C4-2B (cell line): ENCODE results near the gene MRPL4.
A peak's percentile ranks its signal among the peaks of the same experiment; 100 is the strongest.

ENCODE experiments used
- CTCF ChIP-seq: fragments of 450-650 bp; conservative IDR thresholded peaks from 2 replicates; pipeline ENCODE4 v1.5.1; 2017; ENCODE audit warnings: mild to moderate bottlenecking
- ZFX ChIP-seq: fragments of 450-650 bp; IDR thresholded peaks from 2 replicates; pipeline ENCODE4 v1.6.1; 2017

- no peak for TF ChIP-seq CTCF
- peak; percentile 96; the same call in 1 of the 2 replicates for TF ChIP-seq ZFX
These were observed at the start of gene MRPL4 for GRCh38 chr19:10251792-10252694.
